Keratinocyte (primary cell): ENCODE measurements around the gene ANKDD1A. TPM values are rescaled to one million over a fixed set of nuclear protein-coding genes. Genes with fewer than 3 reads are reported as not detected.

Experiments
- DNase-seq: peaks from one replicate; pipeline ENCODE4 v3.0.0-alpha.2; 2011; ENCODE audit warnings: low read depth, missing footprints, low spot score
- FAIRE-seq: peaks from 2 replicates; lab custom pipeline; 2011; peaks lifted over from hg19 to GRCh38; lab: Jason Lieb, UNC
- H2AFZ ChIP-seq: 2 replicates; pipeline ENCODE4 v1.6.0; 2012; ENCODE audit warnings: low read length, control low read depth, inconsistent platforms; ENCODE audit not compliant: control insufficient read depth
- H3K27ac ChIP-seq: 2 replicates; pipeline ENCODE4 v1.5.1; 2011; ENCODE audit warnings: low read length; ENCODE audit not compliant: control insufficient read depth, insufficient read depth
- H3K27me3 ChIP-seq: 3 replicates; pipeline ENCODE4 v1.6.0; 2011; ENCODE audit warnings: low read length; ENCODE audit not compliant: control insufficient read depth, insufficient read depth; ENCODE audit errors: extremely low read depth
- H3K36me3 ChIP-seq, 2 experiments: 2 replicates in 1 of 2; 3 replicates in 1 of 2; pipeline ENCODE4 v1.5.1; 2011; ENCODE audit warnings: low read length in 2 of 2, mild to moderate bottlenecking in 1 of 2; ENCODE audit not compliant: control insufficient read depth in 2 of 2, insufficient read depth in 2 of 2; ENCODE audit errors: extremely low read depth in 1 of 2
- H3K4me1 ChIP-seq: 3 replicates; pipeline ENCODE4 v1.5.1; 2011; ENCODE audit warnings: low read length; ENCODE audit not compliant: control insufficient read depth, insufficient read depth; ENCODE audit errors: extremely low read depth
- H3K4me2 ChIP-seq: 3 replicates; pipeline ENCODE4 v1.6.0; 2011; ENCODE audit warnings: low read depth, low read length; ENCODE audit not compliant: control insufficient read depth, insufficient read depth; ENCODE audit errors: extremely low read depth
- H3K4me3 ChIP-seq, 3 experiments: fragments of 200-600 bp in 1 of 3; sonication (generic) in 1 of 3; 2 replicates in 2 of 3; 3 replicates in 1 of 3; pipeline ENCODE4 v1.5.1; 2011 to 2016; ENCODE audit warnings: low read length in 3 of 3, mild to moderate bottlenecking in 3 of 3, control low read depth in 2 of 3, inconsistent platforms in 1 of 3, low read depth in 1 of 3, mixed read lengths in 1 of 3, mixed run types in 1 of 3, moderate library complexity in 1 of 3; ENCODE audit not compliant: control insufficient read depth in 2 of 3, insufficient read depth in 2 of 3; ENCODE audit errors: extremely low read depth in 1 of 3
- H3K79me2 ChIP-seq: 2 replicates; pipeline ENCODE4 v1.6.0; 2012; ENCODE audit warnings: low read length; ENCODE audit not compliant: control insufficient read depth, insufficient read depth
- H3K9ac ChIP-seq: 3 replicates; pipeline ENCODE4 v1.6.0; 2011; ENCODE audit warnings: low read length; ENCODE audit not compliant: control insufficient read depth, insufficient read depth; ENCODE audit errors: extremely low read depth
- H3K9me1 ChIP-seq: 3 replicates; pipeline ENCODE4 v1.6.0; 2011; ENCODE audit warnings: low read length; ENCODE audit not compliant: control insufficient read depth, insufficient read depth; ENCODE audit errors: extremely low read depth
- H3K9me3 ChIP-seq: 2 replicates; pipeline ENCODE4 v1.5.1; 2012; ENCODE audit warnings: low read depth, low read length; ENCODE audit not compliant: control insufficient read depth
- H4K20me1 ChIP-seq: 3 replicates; pipeline ENCODE4 v1.6.0; 2011; ENCODE audit warnings: low read length; ENCODE audit not compliant: control insufficient read depth, insufficient read depth; ENCODE audit errors: extremely low read depth
- EZH2 ChIP-seq: IDR thresholded peaks from one replicate; pipeline ENCODE4 v1.6.1; 2012; ENCODE audit warnings: inconsistent platforms, mild to moderate bottlenecking, low read length, moderate library complexity
- dilution Hi-C: fragments of 300-500 bp; cut with MboI; formaldehyde crosslinking; loops from one replicate; pipeline ENCODE4 v1.7.0; 2020; ENCODE audit warnings: low sequenced_read_pairs; ENCODE audit not compliant: extremely low pct_ligation_motif_present
- polyA plus RNA-seq, 5 experiments: library from polyadenylated mRNA; depleted of rRNA in 3 of 5; stranded (reverse) in 3 of 5; stranded (forward) in 1 of 5; unstranded in 1 of 5; fragments of >200 nt; gene quantifications; 1 replicate in 1 of 5; 2 replicates in 3 of 5; 3 replicates in 1 of 5; pipeline versions ENCODE4 v1.2.1 to v1.2.3, GENCODE V29; 2011 to 2012; ENCODE audit warnings: missing spikeins in 2 of 5, low read depth in 1 of 5, low replicate concordance in 1 of 5
- TF ChIP-seq, protein P1 (sequence below), 3 experiments: IDR thresholded peaks in 1 of 3; conservative IDR thresholded peaks in 1 of 3; optimal IDR thresholded peaks in 1 of 3; 2 replicates in 2 of 3; 3 replicates in 1 of 3; pipeline versions ENCODE3 to v1.5.1; 2011; ENCODE audit warnings: low read length in 3 of 3, mild to moderate bottlenecking in 3 of 3, moderate library complexity in 2 of 3, control low read depth in 1 of 3, inconsistent platforms in 1 of 3; ENCODE audit not compliant: insufficient read depth in 2 of 3; ENCODE audit errors: extremely low read depth in 1 of 3

The ANKDD1A gene
- polyA plus RNA-seq, 1 donor (not counting 4 experiments of a cell fraction or from before 2014, with no cell fraction given), result 1.1 TPM

- TF ChIP-seq EZH2, result no peak
- TF ChIP-seq, protein P1, sequence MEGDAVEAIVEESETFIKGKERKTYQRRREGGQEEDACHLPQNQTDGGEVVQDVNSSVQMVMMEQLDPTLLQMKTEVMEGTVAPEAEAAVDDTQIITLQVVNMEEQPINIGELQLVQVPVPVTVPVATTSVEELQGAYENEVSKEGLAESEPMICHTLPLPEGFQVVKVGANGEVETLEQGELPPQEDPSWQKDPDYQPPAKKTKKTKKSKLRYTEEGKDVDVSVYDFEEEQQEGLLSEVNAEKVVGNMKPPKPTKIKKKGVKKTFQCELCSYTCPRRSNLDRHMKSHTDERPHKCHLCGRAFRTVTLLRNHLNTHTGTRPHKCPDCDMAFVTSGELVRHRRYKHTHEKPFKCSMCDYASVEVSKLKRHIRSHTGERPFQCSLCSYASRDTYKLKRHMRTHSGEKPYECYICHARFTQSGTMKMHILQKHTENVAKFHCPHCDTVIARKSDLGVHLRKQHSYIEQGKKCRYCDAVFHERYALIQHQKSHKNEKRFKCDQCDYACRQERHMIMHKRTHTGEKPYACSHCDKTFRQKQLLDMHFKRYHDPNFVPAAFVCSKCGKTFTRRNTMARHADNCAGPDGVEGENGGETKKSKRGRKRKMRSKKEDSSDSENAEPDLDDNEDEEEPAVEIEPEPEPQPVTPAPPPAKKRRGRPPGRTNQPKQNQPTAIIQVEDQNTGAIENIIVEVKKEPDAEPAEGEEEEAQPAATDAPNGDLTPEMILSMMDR (optimal IDR thresholded peaks at IDR 0.05 in 1 of 3, IDR thresholded peaks at IDR 0.05 in 1 of 3, conservative IDR thresholded peaks at IDR 0.05 in 1 of 3; ENCODE audit: extremely low read depth in 1 of 3, insufficient read depth in 2 of 3, low read length in 3 of 3), result no peak
- H3K27ac ChIP-seq, result no peak overlapping the region
Observed at GRCh38 chr15:64896371-64897069, 15.2 kb upstream of the ANKDD1A start.

DNA sequence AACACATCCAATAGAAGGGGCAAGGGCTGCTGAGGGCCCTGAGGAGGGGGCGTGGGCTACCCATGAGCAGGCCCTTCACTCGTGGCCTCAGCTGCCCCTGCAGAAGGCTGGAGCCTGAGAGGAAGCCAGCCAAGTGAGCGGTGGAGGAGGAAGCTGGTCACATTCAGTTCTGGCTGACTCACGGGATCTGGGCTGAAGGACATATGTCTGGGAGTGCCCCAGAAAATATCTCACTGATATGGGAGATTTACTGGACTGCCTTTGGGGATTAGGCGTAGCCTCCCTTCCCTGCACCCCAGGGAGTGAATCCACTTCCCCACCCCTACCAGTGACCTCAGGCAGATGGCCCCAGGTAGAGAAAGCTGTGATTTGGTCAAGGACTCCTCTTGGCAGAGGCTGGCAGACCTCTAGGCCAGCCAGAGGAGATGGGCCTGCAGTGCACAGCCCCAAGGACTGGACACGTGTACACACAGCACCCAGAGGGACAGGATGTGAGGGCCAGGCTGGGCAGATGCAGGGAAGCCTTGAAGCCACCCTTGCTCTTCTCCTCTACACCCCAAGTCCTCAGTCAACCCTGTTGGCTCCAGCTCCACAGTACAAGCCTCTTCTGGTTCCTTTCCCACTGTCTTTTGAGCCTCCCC, 14.2 kb upstream of the ANKDD1A start:
- Histone ChIP-seq H3K9me3 (peaks cover 2% of the 10 kb centered on the region), H3K27me3 (no peaks in the 10 kb centered on the region), H2AFZ (peak overlapping the region; percentile 48), H3K4me1 (peaks cover 34% of the 10 kb centered on the region), H3K4me3 (no peak overlapping the region), H3K27ac (peak overlapping the region; percentile 56), H3K79me2 (no peaks in the 10 kb centered on the region), H3K9me1 (no peaks in the 10 kb centered on the region), H3K4me2 (peak overlapping the region; percentile 7), H3K36me3 (no peaks in the 10 kb centered on the region), H3K9ac (no peak overlapping the region), H4K20me1 (no peaks in the 10 kb centered on the region)
- DNase-seq (no peak), FAIRE-seq (peak; percentile 85)
- dilution Hi-C loops, result no loop called here
- TF ChIP-seq, protein P1 (optimal IDR thresholded peaks at IDR 0.05 in 1 of 3, IDR thresholded peaks at IDR 0.05 in 1 of 3, conservative IDR thresholded peaks at IDR 0.05 in 1 of 3; ENCODE audit: extremely low read depth in 1 of 3, insufficient read depth in 2 of 3, low read length in 3 of 3), result no peak
- no peak for TF ChIP-seq EZH2

More at GRCh38 chr15:64896371-64897069, 15.2 kb upstream of the ANKDD1A start:
- DNase-seq (no peak), FAIRE-seq (no peak)
- H3K36me3 ChIP-seq, result no peaks in the 10 kb centered on the region
- dilution Hi-C loops, result no loop called here
- H3K27me3 ChIP-seq, result no peaks in the 10 kb centered on the region
- peaks cover 34% of the 10 kb centered on the region for H3K4me1 ChIP-seq
- H4K20me1 ChIP-seq, result no peaks in the 10 kb centered on the region
- H3K9me1 ChIP-seq, result no peaks in the 10 kb centered on the region
- H3K9me3 ChIP-seq, result peaks cover 2% of the 10 kb centered on the region
- no peak overlapping the region for H3K4me3 ChIP-seq
- no peaks in the 10 kb centered on the region for H3K79me2 ChIP-seq
- no peak overlapping the region for H3K4me2 ChIP-seq
- H2AFZ ChIP-seq, result no peak overlapping the region
- H3K9ac ChIP-seq, result no peak overlapping the region
